ENCODE measurements around the gene RAD17. TPM values are rescaled to one million over a fixed set of nuclear protein-coding genes. Genes with fewer than 3 reads are reported as not detected.

RAD17 gene
- total RNA-seq, 1 donor from 2014 or later, result 35.3 TPM

GRCh38 chr5:69359699-69360098 lies 9.9 kb upstream of the RAD17 start:
- no peaks in the 10 kb centered on the region for H3K27me3 Mint-ChIP-seq
- no peaks in the 10 kb centered on the region for H3K9me3 Mint-ChIP-seq (ENCODE audit: low read depth)
- H3K36me3 Mint-ChIP-seq (ENCODE audit: insufficient read depth), result peaks cover 7% of the 10 kb centered on the region
- no peak overlapping the region for H3K27ac Mint-ChIP-seq
- H3K4me1 Mint-ChIP-seq (ENCODE audit: low read depth), result no peaks in the 10 kb centered on the region
- H3K4me3 Mint-ChIP-seq (ENCODE audit: low read depth), result no peak overlapping the region
- no peak for DNase-seq (ENCODE audit: low spot score, unreplicated experiment)
- TF ChIP-seq CTCF (IDR thresholded peaks at IDR 0.05; ENCODE audit: unreplicated experiment), result no peak

- Mint-ChIP-seq H3K4me3 (ENCODE audit: low read depth) (no peak overlapping the region), H3K27ac (peak overlapping the region; percentile 17), H3K27me3 (no peaks in the 10 kb centered on the region), H3K4me1 (ENCODE audit: low read depth) (no peaks in the 10 kb centered on the region), H3K36me3 (ENCODE audit: insufficient read depth) (peaks cover 10% of the 10 kb centered on the region), H3K9me3 (ENCODE audit: low read depth) (no peaks in the 10 kb centered on the region)
- DNase-seq (ENCODE audit: low spot score, unreplicated experiment), result no peak
- no peak for TF ChIP-seq CTCF (IDR thresholded peaks at IDR 0.05; ENCODE audit: unreplicated experiment)
Observed at GRCh38 chr5:69360442-69360841, 9.2 kb upstream of the RAD17 start.

- no peak overlapping the region for H3K27ac Mint-ChIP-seq
- no peak overlapping the region for H3K4me3 Mint-ChIP-seq (ENCODE audit: low read depth)
- no peak for DNase-seq (ENCODE audit: low spot score, unreplicated experiment)
- H3K27me3 Mint-ChIP-seq, result no peaks in the 10 kb centered on the region
- H3K36me3 Mint-ChIP-seq (ENCODE audit: insufficient read depth), result peaks cover 10% of the 10 kb centered on the region
- no peaks in the 10 kb centered on the region for H3K9me3 Mint-ChIP-seq (ENCODE audit: low read depth)
- peak; percentile 48 for TF ChIP-seq CTCF (IDR thresholded peaks at IDR 0.05; ENCODE audit: unreplicated experiment)
- peaks cover 11% of the 10 kb centered on the region for H3K4me1 Mint-ChIP-seq (ENCODE audit: low read depth)
Observed at GRCh38 chr5:69364414-69364813, 5.2 kb upstream of the RAD17 start.

GRCh38 chr5:69364850-69365249 lies 4.8 kb upstream of the RAD17 start:
- no peak for TF ChIP-seq CTCF (IDR thresholded peaks at IDR 0.05; ENCODE audit: unreplicated experiment)
- DNase-seq (ENCODE audit: low spot score, unreplicated experiment), result no peak
- H3K27ac Mint-ChIP-seq, result no peak overlapping the region
- no peaks in the 10 kb centered on the region for H3K27me3 Mint-ChIP-seq
- no peaks in the 10 kb centered on the region for H3K9me3 Mint-ChIP-seq (ENCODE audit: low read depth)
- H3K36me3 Mint-ChIP-seq (ENCODE audit: insufficient read depth), result peaks cover 10% of the 10 kb centered on the region
- H3K4me1 Mint-ChIP-seq (ENCODE audit: low read depth), result peaks cover 11% of the 10 kb centered on the region
- no peak overlapping the region for H3K4me3 Mint-ChIP-seq (ENCODE audit: low read depth)

GRCh38 chr5:69367697-69368279 lies 1.8 kb upstream of the RAD17 start:
- Mint-ChIP-seq H3K36me3 (ENCODE audit: insufficient read depth) (peaks cover 10% of the 10 kb centered on the region), H3K9me3 (ENCODE audit: low read depth) (no peaks in the 10 kb centered on the region), H3K27me3 (no peaks in the 10 kb centered on the region), H3K4me1 (ENCODE audit: low read depth) (peaks cover 18% of the 10 kb centered on the region), H3K4me3 (ENCODE audit: low read depth) (peak overlapping the region; percentile 90), H3K27ac (peak overlapping the region; percentile 99)
- TF ChIP-seq CTCF (IDR thresholded peaks at IDR 0.05; ENCODE audit: unreplicated experiment), result no peak
- DNase-seq (ENCODE audit: low spot score, unreplicated experiment), result no peak
